Measurements from ENCODE around the gene PNLDC1. TPM values are rescaled to one million over a fixed set of nuclear protein-coding genes. Genes with fewer than 3 reads are reported as not detected.

The PNLDC1 gene
- total and polyA plus RNA-seq, 9 of the 15 experiments (the other 6 are each of a cell fraction or from before 2014, with no cell fraction given): 0.12 TPM; not detected in 8

- Histone ChIP-seq H3K27ac (ENCODE audit: extremely low read depth, low read depth, low read length) (no peak overlapping the region), H3K4me3 (no peak overlapping the region), H3K79me2 (ENCODE audit: control insufficient read depth, insufficient read depth, low read length) (no peaks in the 10 kb centered on the region), H3K9me3 (replicated peaks; ENCODE audit: control insufficient read depth, insufficient read depth, low read depth, low read length) (no peaks in the 10 kb centered on the region), H3K27me3 (ENCODE audit: control insufficient read depth in 2 of 2, insufficient read depth in 2 of 2, low read length in 2 of 2) (peaks cover 26 to 47% of the 10 kb centered on the region in 2 experiments), H3K4me1 (replicated peaks in 1 of 2; ENCODE audit: control insufficient read depth in 2 of 2, insufficient read depth in 2 of 2, low read length in 2 of 2) (peaks cover 0 to 16% of the 10 kb centered on the region in 2 experiments; a peak in 4 of 5 replicates), H3K9me1 (ENCODE audit: control insufficient read depth, insufficient read depth, low read length) (no peaks in the 10 kb centered on the region), H3K9ac (ENCODE audit: insufficient read depth in 1 of 2, low read depth in 2 of 2, low read length in 2 of 2) (no peak overlapping the region), H3K4me2 (ENCODE audit: insufficient read depth, low read length) (no peak overlapping the region), H4K20me1 (replicated peaks; ENCODE audit: control insufficient read depth, insufficient read depth, low read length) (no peaks in the 10 kb centered on the region), H2AFZ (ENCODE audit: low read depth, low read length) (no peak overlapping the region), H3K36me3 (ENCODE audit: control insufficient read depth, insufficient read depth, low read length) (no peaks in the 10 kb centered on the region)
- DNase-seq (ENCODE audit: extremely low read depth in 1 of 4, low spot score in 3 of 4) (no peak), FAIRE-seq (no peak), ATAC-seq (no peak)
- ChIA-PET CTCF (ENCODE audit: low intra/inter-chr PET ratio) (no interaction called here), POLR2A (no interaction called here)
- no TSS peak for BruUV-seq (replicated peaks)
- TF ChIP-seq NFIC (IDR thresholded peaks at IDR 0.05) (no peak), POLR2G (IDR thresholded peaks at IDR 0.05; ENCODE audit: low read depth, low read length) (no peak)
- intact Hi-C loops (cut with micrococcal nuclease) (no loop called here), in situ Hi-C loops (cut with MboI) (no loop called here)
- WGBS (ENCODE audit: insufficient coverage, low coverage, missing lambda C conversion rate): 42% methylated on average over 4 of the region's 4 CpGs
Observed at GRCh38 chr6:159809149-159809548, 9.1 kb downstream of the PNLDC1 start.

GRCh38 chr6:159813781-159814180, 13.7 kb downstream of the PNLDC1 start:
- in situ Hi-C loops (cut with MboI): no loop called here
- TF ChIP-seq POLR3A (IDR thresholded peaks at IDR 0.05; ENCODE audit: borderline replicate concordance, extremely low read depth, insufficient read depth, insufficient read length) (no peak), REST (IDR thresholded peaks at IDR 0.05; ENCODE audit: borderline replicate concordance) (no peak), REST (CRISPR knock-in tag; IDR thresholded peaks at IDR 0.05; ENCODE audit: low read depth) (no peak), RFX1 (IDR thresholded peaks at IDR 0.05) (no peak), ARNT (IDR thresholded peaks at IDR 0.05) (no peak), KDM1A (IDR thresholded peaks at IDR 0.05) (no peak), CTBP1 (IDR thresholded peaks at IDR 0.05; ENCODE audit: borderline replicate concordance) (no peak), ZNF324 (CRISPR knock-in tag; IDR thresholded peaks at IDR 0.05) (no peak)

More at GRCh38 chr6:159813781-159814180, 13.7 kb downstream of the PNLDC1 start:
- ChIA-PET CTCF (ENCODE audit: low intra/inter-chr PET ratio) (no interaction called here), POLR2A (interaction anchor here (0.5 to 0.7 kb wide), 4 partner anchors 12 to 498 kb away, joined by 3 to 4 read pairs (median 3); no protein-coding TSS in a partner anchor)
- FAIRE-seq (no peak), DNase-seq (ENCODE audit: extremely low read depth in 1 of 4, low spot score in 3 of 4) (no peak), ATAC-seq (no peak)
- Histone ChIP-seq H3K9ac (ENCODE audit: insufficient read depth in 1 of 2, low read depth in 2 of 2, low read length in 2 of 2) (0 out of 4 replicates have a peak overlapping the region, but pooled peaks of 1 of the 2 experiments have one; percentile 21), H3K27ac (ENCODE audit: extremely low read depth, low read depth, low read length) (no peak overlapping the region), H3K9me1 (ENCODE audit: control insufficient read depth, insufficient read depth, low read length) (no peaks in the 10 kb centered on the region), H3K4me1 (replicated peaks in 1 of 2; ENCODE audit: control insufficient read depth in 2 of 2, insufficient read depth in 2 of 2, low read length in 2 of 2) (no peaks in the 10 kb centered on the region; a peak in 1 of 5 replicates), H3K9me3 (replicated peaks; ENCODE audit: control insufficient read depth, insufficient read depth, low read depth, low read length) (no peaks in the 10 kb centered on the region), H2AFZ (ENCODE audit: low read depth, low read length) (no peak overlapping the region), H3K27me3 (ENCODE audit: control insufficient read depth in 2 of 2, insufficient read depth in 2 of 2, low read length in 2 of 2) (peaks cover 51 to 65% of the 10 kb centered on the region in 2 experiments), H3K36me3 (ENCODE audit: control insufficient read depth, insufficient read depth, low read length) (no peaks in the 10 kb centered on the region), H3K4me3 (no peak overlapping the region), H3K79me2 (ENCODE audit: control insufficient read depth, insufficient read depth, low read length) (no peaks in the 10 kb centered on the region), H4K20me1 (replicated peaks; ENCODE audit: control insufficient read depth, insufficient read depth, low read length) (no peaks in the 10 kb centered on the region; the same call in 1 of the 2 replicates), H3K4me2 (ENCODE audit: insufficient read depth, low read length) (no peak overlapping the region)
- intact Hi-C loops (cut with micrococcal nuclease): no loop called here
- BruUV-seq (replicated peaks): no TSS peak
- WGBS (ENCODE audit: insufficient coverage, low coverage, missing lambda C conversion rate): 28% methylated on average over 9 of the region's 9 CpGs
